H1 (cell line): Measurements from ENCODE around the gene DEGS2. TPM values are rescaled to one million over a fixed set of nuclear protein-coding genes. Genes with fewer than 3 reads are reported as not detected.

Source experiments
- CTCF ChIA-PET: fragments of 300-600 bp; sonication (Branson Sonifier 250); formaldehyde crosslinking; loops from one replicate; lab custom pipeline; 2021; ENCODE audit not compliant: partially characterized antibody; lab: Charles Lee
- POLR2A ChIA-PET: fragments of 300-600 bp; sonication (Branson Sonifier 250); formaldehyde crosslinking; loops from one replicate; lab custom pipeline; 2021; ENCODE audit warnings: inconsistent platforms; ENCODE audit not compliant: partially characterized antibody; lab: Charles Lee
- DNase-seq, 2 experiments: peaks; one replicate each; pipeline versions ENCODE4 v3.0.0 to v3.0.0-alpha.2; 2010 to 2022; ENCODE audit warnings: low spot score in 2 of 2, low read depth in 1 of 2, mixed read lengths in 1 of 2
- FAIRE-seq: peaks from 2 replicates; lab custom pipeline; 2011; peaks lifted over from hg19 to GRCh38; lab: Jason Lieb, UNC
- H2AFZ ChIP-seq: 2 replicates; pipeline ENCODE4 v1.8.1; 2012; ENCODE audit warnings: low read length, inconsistent platforms
- H2AK5ac ChIP-seq: 2 replicates; pipeline ENCODE4 v1.6.1; 2013; ENCODE audit warnings: low read depth, low read length
- H2BK120ac ChIP-seq: replicated peaks from 2 replicates; pipeline ENCODE3; 2013; ENCODE audit warnings: low read depth, low read length, inconsistent platforms
- H2BK12ac ChIP-seq: 2 replicates; pipeline ENCODE4 v1.6.1; 2013; ENCODE audit warnings: low read depth, low read length
- H2BK15ac ChIP-seq: 2 replicates; pipeline ENCODE4 v1.6.1; 2013; ENCODE audit warnings: low read length
- H2BK20ac ChIP-seq: 2 replicates; pipeline ENCODE4 v1.6.1; 2013; ENCODE audit warnings: low read length
- H2BK5ac ChIP-seq: 2 replicates; pipeline ENCODE4 v1.6.1; 2013; ENCODE audit warnings: low read depth, low read length
- H3K14ac ChIP-seq: 2 replicates; pipeline ENCODE4 v1.6.1; 2013; ENCODE audit warnings: inconsistent platforms; ENCODE audit not compliant: insufficient read length
- H3K18ac ChIP-seq: 2 replicates; pipeline ENCODE4 v1.6.1; 2013; ENCODE audit warnings: low read length; ENCODE audit errors: extremely low read depth
- H3K23ac ChIP-seq: 2 replicates; pipeline ENCODE4 v1.6.1; 2013; ENCODE audit warnings: inconsistent platforms; ENCODE audit not compliant: insufficient read length
- H3K23me2 ChIP-seq: 2 replicates; pipeline ENCODE4 v1.6.1; 2013; ENCODE audit warnings: low read depth, low read length
- H3K27ac ChIP-seq: 2 replicates; pipeline ENCODE4 v1.6.1; 2011; ENCODE audit warnings: low read depth, low read length, inconsistent platforms
- H3K27me3 ChIP-seq, 4 experiments: replicated peaks in 1 of 4; 1 replicate in 1 of 4; 2 replicates in 3 of 4; pipeline versions ENCODE4 v1.6.1 to v1.8.1; 2011 to 2013; ENCODE audit warnings: low read length in 3 of 4, mild to moderate bottlenecking in 3 of 4, inconsistent platforms in 2 of 4, mixed read lengths in 2 of 4, moderate library complexity in 1 of 4; ENCODE audit not compliant: control insufficient read depth in 3 of 4, insufficient read depth in 3 of 4; ENCODE audit errors: extremely low read depth in 1 of 4
- H3K36me3 ChIP-seq, 4 experiments: 2 replicates each; pipeline versions ENCODE4 v1.6.1 to v1.8.1; 2011 to 2013; ENCODE audit warnings: mild to moderate bottlenecking in 4 of 4, low read length in 3 of 4, moderate library complexity in 2 of 4, control low read depth in 1 of 4, inconsistent platforms in 1 of 4; ENCODE audit not compliant: insufficient read depth in 4 of 4, control insufficient read depth in 2 of 4
- H3K4ac ChIP-seq: replicated peaks from 2 replicates; pipeline ENCODE3; 2013; ENCODE audit warnings: low read length, low read depth, mixed read lengths, inconsistent platforms; ENCODE audit not compliant: insufficient read length
- H3K4me1 ChIP-seq, 4 experiments: replicated peaks in 1 of 4; 1 replicate in 1 of 4; 2 replicates in 3 of 4; pipeline versions ENCODE4 v1.6.1 to v1.8.1; 2011 to 2013; ENCODE audit warnings: low read length in 3 of 4, inconsistent platforms in 2 of 4, mixed read lengths in 1 of 4; ENCODE audit not compliant: insufficient read depth in 4 of 4, control insufficient read depth in 3 of 4
- H3K4me2 ChIP-seq, 2 experiments: 2 replicates each; pipeline versions ENCODE4 v1.6.1 to v1.8.1; 2011 to 2013; ENCODE audit warnings: low read depth in 2 of 2, low read length in 2 of 2, control low read depth in 1 of 2, inconsistent platforms in 1 of 2, mild to moderate bottlenecking in 1 of 2; ENCODE audit not compliant: insufficient read depth in 1 of 2
- H3K4me3 ChIP-seq, 4 experiments: fragments of 200-600, 300-600 bp in 1 of 4; sonication (generic), shearing (Covaris generic), sonication (Bioruptor Twin) in 1 of 4; 2 replicates each; pipeline versions ENCODE4 v1.5.1 to v1.8.1; 2011 to 2016; ENCODE audit warnings: low read length in 4 of 4, low read depth in 3 of 4, control low read depth in 2 of 4, inconsistent platforms in 2 of 4, mild to moderate bottlenecking in 2 of 4, mixed read lengths in 1 of 4, moderate library complexity in 1 of 4; ENCODE audit not compliant: insufficient read depth in 2 of 4; ENCODE audit errors: extremely low read depth in 1 of 4
- H3K56ac ChIP-seq: replicated peaks from 2 replicates; pipeline ENCODE3; 2013; ENCODE audit warnings: low read depth, mild to moderate bottlenecking, mixed read lengths, low read length, inconsistent platforms; ENCODE audit not compliant: insufficient read length
- H3K79me1 ChIP-seq: 2 replicates; pipeline ENCODE4 v1.6.1; 2013; ENCODE audit warnings: low read depth, low read length, control low read depth
- H3K79me2 ChIP-seq, 2 experiments: 2 replicates each; pipeline versions ENCODE4 v1.6.1 to v1.8.1; 2012 to 2013; ENCODE audit warnings: low read length in 2 of 2, mild to moderate bottlenecking in 2 of 2, inconsistent platforms in 1 of 2; ENCODE audit not compliant: insufficient read depth in 2 of 2, control insufficient read depth in 1 of 2
- H3K9ac ChIP-seq, 4 experiments: replicated peaks in 1 of 4; 1 replicate in 1 of 4; 2 replicates in 3 of 4; pipeline versions ENCODE4 v1.6.1 to v1.8.1; 2011 to 2013; ENCODE audit warnings: low read depth in 3 of 4, low read length in 3 of 4, control low read depth in 2 of 4, mild to moderate bottlenecking in 2 of 4, moderate library complexity in 2 of 4, inconsistent platforms in 1 of 4; ENCODE audit errors: extremely low read depth in 1 of 4
- H3K9me3 ChIP-seq, 2 experiments: 2 replicates each; pipeline versions ENCODE4 v1.6.1 to v1.8.1; 2012 to 2013; ENCODE audit warnings: mild to moderate bottlenecking in 2 of 2, moderate library complexity in 2 of 2, control low read depth in 1 of 2, inconsistent platforms in 1 of 2, low read depth in 1 of 2, low read length in 1 of 2, mixed read lengths in 1 of 2; ENCODE audit not compliant: insufficient read depth in 2 of 2
- H4K20me1 ChIP-seq, 2 experiments: replicated peaks in 1 of 2; 2 replicates each; pipeline versions ENCODE3 to v1.8.1; 2011 to 2013; ENCODE audit warnings: inconsistent platforms in 2 of 2, low read length in 2 of 2, mild to moderate bottlenecking in 1 of 2; ENCODE audit not compliant: insufficient read depth in 2 of 2, control insufficient read depth in 1 of 2
- H4K5ac ChIP-seq: 2 replicates; pipeline ENCODE4 v1.6.1; 2013; ENCODE audit warnings: low read length, low read depth, mixed read lengths, inconsistent platforms; ENCODE audit not compliant: insufficient read length
- H4K8ac ChIP-seq: 2 replicates; pipeline ENCODE4 v1.8.0; 2013; ENCODE audit warnings: mild to moderate bottlenecking, moderate library complexity, low read length, inconsistent platforms; ENCODE audit not compliant: insufficient read depth; ENCODE audit errors: extremely low read depth
- H4K91ac ChIP-seq: replicated peaks from 2 replicates; pipeline ENCODE3; 2013; ENCODE audit warnings: low read length, mixed read lengths, inconsistent platforms; ENCODE audit not compliant: insufficient read length
- ATF2 ChIP-seq: IDR thresholded peaks from 2 replicates; pipeline ENCODE4 v1.6.1; 2012; ENCODE audit warnings: low read length, inconsistent platforms
- GTF2F1 ChIP-seq: IDR thresholded peaks from 2 replicates; pipeline ENCODE4 v1.6.1; 2012; ENCODE audit warnings: low read depth, low read length, improper control_type of control experiment, borderline replicate concordance
- MAFK ChIP-seq: IDR thresholded peaks from 2 replicates; pipeline ENCODE4 v1.6.1; 2012; ENCODE audit warnings: low read depth, mild to moderate bottlenecking, improper control_type of control experiment, low read length
- NRF1 ChIP-seq: IDR thresholded peaks from 2 replicates; pipeline ENCODE4 v1.6.1; 2011; ENCODE audit warnings: mild to moderate bottlenecking, low read depth, low read length, improper control_type of control experiment
- RAD21 ChIP-seq, 2 experiments: IDR thresholded peaks in 1 of 2; conservative IDR thresholded peaks in 1 of 2; 2 replicates each; pipeline ENCODE4 v1.6.1; 2011; ENCODE audit warnings: low read depth in 2 of 2, low read length in 2 of 2, improper control_type of control experiment in 1 of 2, inconsistent platforms in 1 of 2, mild to moderate bottlenecking in 1 of 2, moderate library complexity in 1 of 2
- RNF2 ChIP-seq: fragments of 200-900, 300-1000 bp; sonication (generic); IDR thresholded peaks from 2 replicates; pipeline ENCODE4 v1.7.1; 2016; ENCODE audit warnings: borderline replicate concordance, low read depth, mild to moderate bottlenecking, antibody characterized with exemption, low read length; ENCODE audit not compliant: poor library complexity, severe bottlenecking; ENCODE audit errors: missing control alignments
- WGBS, 2 experiments: shearing (Covaris generic) in 1 of 2; methylation state at CpG; one replicate each; pipeline versions ENCODE4 v1.1.6 to v1.1.7; 2013 to 2015; ENCODE audit warnings: low lambda C conversion rate in 2 of 2, mixed read lengths in 2 of 2, inconsistent platforms in 1 of 2, low coverage in 1 of 2, missing lambda C conversion rate in 1 of 2; ENCODE audit not compliant: insufficient replicate concordance in 2 of 2, insufficient coverage in 1 of 2, insufficient read length in 1 of 2; ENCODE audit errors: extremely low coverage in 1 of 2, missing lambda C conversion rate in 1 of 2; 5-methylcytosine and 5-hydroxymethylcytosine counted together
- polyA plus RNA-seq, 7 experiments: library from polyadenylated mRNA; depleted of rRNA in 3 of 7; stranded (reverse) in 5 of 7; unstranded in 2 of 7; fragments of >200 nt in 5 of 7; fragments of 200-250 nt in 2 of 7; gene quantifications; 1 replicate in 5 of 7; 2 replicates in 1 of 7; 4 replicates in 1 of 7; pipeline versions ENCODE4 v1.2.1 to v1.2.3, GENCODE V29; 2011 to 2013; ENCODE audit warnings: missing spikeins in 2 of 7, mixed read lengths in 2 of 7
- total RNA-seq: library from RNA; stranded (reverse); fragmentation: NEBNext Ultra II Directional; extraction: Animal tissue kit (Norgen Biotek cat#: 25700); gene quantifications from 2 replicates; pipeline ENCODE4 v1.2.1, GENCODE V29; 2021

Gene DEGS2
- total and polyA plus RNA-seq, 2 of the 8 experiments (the other 6 are each of a cell fraction or from before 2014, with no cell fraction given) = 0.61 to 0.82 TPM

GRCh38 chr14:100122481-100123223 lies 36.8 kb downstream of the DEGS2 start:
- Histone ChIP-seq H3K4ac (no peak overlapping the region), H3K4me1 (no peaks in the 10 kb centered on the region), H3K9ac (no peak overlapping the region), H2BK15ac (no peak overlapping the region), H2BK5ac (no peak overlapping the region), H3K9me3 (no peaks in the 10 kb centered on the region), H3K18ac (no peak overlapping the region), H4K8ac (no peak overlapping the region), H2BK120ac (no peak overlapping the region), H4K5ac (no peak overlapping the region), H3K27me3 (no peaks in the 10 kb centered on the region), H3K27ac (no peak overlapping the region), H3K4me2 (no peak overlapping the region), H3K23me2 (no peaks in the 10 kb centered on the region; the same call in 1 of the 2 replicates), H3K79me1 (no peaks in the 10 kb centered on the region), H2BK12ac (no peak overlapping the region), H3K14ac (no peak overlapping the region), H2AFZ (no peak overlapping the region), H3K4me3 (no peak overlapping the region), H4K20me1 (peaks cover 0 to 9% of the 10 kb centered on the region in 2 experiments), H3K79me2 (no peaks in the 10 kb centered on the region), H4K91ac (no peak overlapping the region), H3K56ac (no peak overlapping the region), H2BK20ac (no peak overlapping the region), H3K23ac (no peak overlapping the region), H2AK5ac (no peak overlapping the region), H3K36me3 (peaks cover 0 to 2% (median 0%) of the 10 kb centered on the region in 4 experiments; a peak in 2 of 8 replicates)
- FAIRE-seq (no peak), DNase-seq (no peak)
- ChIA-PET POLR2A (no interaction called here), CTCF (interaction anchor here (1.0 to 8.9 kb wide), 9 partner anchors 8 to 118 kb away, joined by 3 to 100 read pairs (median 4); no protein-coding TSS in a partner anchor)
- TF ChIP-seq MAFK = no peak
- TF ChIP-seq RAD21 (IDR thresholded peaks at IDR 0.05 in 1 of 2, conservative IDR thresholded peaks at IDR 0.05 in 1 of 2; ENCODE audit: low read depth in 2 of 2, low read length in 2 of 2) = peak in 1 of 2 experiments; percentile 23; a peak in 1 of 4 replicates
- TF ChIP-seq ATF2 = no peak
- no peak for TF ChIP-seq RNF2
- no peak for TF ChIP-seq GTF2F1
- no peak for TF ChIP-seq NRF1
- 91% methylated on average over 8 of the region's 8 CpGs; no CpG with 5 or more reads in 1 of the 2 experiments for WGBS, 2 experiments
